GM23338 (cell line): ENCODE measurements around the gene MET. TPM values are rescaled to one million over a fixed set of nuclear protein-coding genes. Genes with fewer than 3 reads are reported as not detected.

Source experiments
- ATAC-seq: fragments of 200-7000 bp; cut with Tn5 transposase; 3 replicates; pipeline ENCODE4 v1.9.1; 2020
- DNase-seq: peaks from one replicate; pipeline ENCODE4 v3.0.0-alpha.2; 2015; ENCODE audit warnings: low spot score
- H2AFZ ChIP-seq: fragments of 200-600 bp; sonication (generic); 2 replicates; pipeline ENCODE4 v1.8.0; 2016; ENCODE audit warnings: antibody characterized with exemption, mild to moderate bottlenecking, moderate library complexity
- H3F3A ChIP-seq: fragments of 200-600 bp; sonication (generic); replicated peaks from 2 replicates; pipeline ENCODE4 v1.8.0; 2017; ENCODE audit warnings: antibody characterized with exemption, mixed run types, low read depth
- H3K27ac ChIP-seq: fragments of 200-600 bp; sonication (generic); 2 replicates; pipeline ENCODE4 v1.6.1; 2016; ENCODE audit warnings: low read depth
- H3K27me3 ChIP-seq: fragments of 200-600 bp; sonication (generic); 2 replicates; pipeline ENCODE4 v1.8.0; 2016; ENCODE audit warnings: mild to moderate bottlenecking, mixed run types, moderate library complexity; ENCODE audit not compliant: insufficient read depth
- H3K36me3 ChIP-seq: fragments of 200-600 bp; sonication (generic); 2 replicates; pipeline ENCODE4 v1.8.0; 2016; ENCODE audit warnings: mild to moderate bottlenecking; ENCODE audit not compliant: insufficient read depth
- H3K4me1 ChIP-seq: fragments of 200-600 bp; sonication (generic); 2 replicates; pipeline ENCODE4 v1.8.0; 2016; ENCODE audit warnings: mild to moderate bottlenecking, moderate library complexity; ENCODE audit not compliant: insufficient read depth
- H3K4me2 ChIP-seq: fragments of 200-600 bp; sonication (generic); 2 replicates; pipeline ENCODE4 v1.7.1; 2017; ENCODE audit warnings: mixed run types
- H3K4me3 ChIP-seq: fragments of 200-600 bp; sonication (generic); 2 replicates; pipeline ENCODE4 v1.6.1; 2016; ENCODE audit warnings: mixed run types
- H3K79me2 ChIP-seq: fragments of 200-600 bp; sonication (generic); replicated peaks from 2 replicates; pipeline ENCODE4 v1.8.0; 2017; ENCODE audit warnings: mild to moderate bottlenecking; ENCODE audit not compliant: insufficient read depth
- H3K9me2 ChIP-seq: fragments of 200-600 bp; sonication (generic); 2 replicates; pipeline ENCODE4 v1.8.0; 2017; ENCODE audit not compliant: insufficient read depth
- H4K20me1 ChIP-seq: fragments of 200-600 bp; sonication (generic); replicated peaks from 2 replicates; pipeline ENCODE4 v1.8.0; 2017; ENCODE audit warnings: mild to moderate bottlenecking; ENCODE audit not compliant: insufficient read depth
- H3K27ac Mint-ChIP-seq: 2 replicates; pipeline ENCODE4 v1.8.0; 2020; ENCODE audit warnings: inconsistent platforms, mild to moderate bottlenecking, moderate library complexity, mixed read lengths
- H3K27me3 Mint-ChIP-seq: 3 replicates; pipeline ENCODE4 v1.8.0; 2022; ENCODE audit warnings: low read depth, mild to moderate bottlenecking, moderate library complexity, mixed read lengths, inconsistent platforms; ENCODE audit not compliant: insufficient read depth, poor library complexity
- H3K36me3 Mint-ChIP-seq: 3 replicates; pipeline ENCODE4 v1.8.0; 2021; ENCODE audit warnings: low read depth, mild to moderate bottlenecking, inconsistent platforms, moderate library complexity, mixed read lengths
- H3K4me1 Mint-ChIP-seq: 3 replicates; pipeline ENCODE4 v1.8.0; 2020; ENCODE audit warnings: mild to moderate bottlenecking, inconsistent platforms, mixed read lengths
- H3K4me3 Mint-ChIP-seq: 3 replicates; pipeline ENCODE4 v1.8.0; 2021; ENCODE audit warnings: moderate library complexity, mild to moderate bottlenecking, inconsistent platforms, mixed read lengths
- H3K9me3 Mint-ChIP-seq: 3 replicates; pipeline ENCODE4 v1.8.0; 2020; ENCODE audit warnings: moderate library complexity, mild to moderate bottlenecking, inconsistent platforms, mixed read lengths
- CREB1 ChIP-seq: fragments of 250-450 bp; sonication (Bioruptor Pico); IDR thresholded peaks from 2 replicates; pipeline ENCODE4 v1.5.0; 2020; ENCODE audit warnings: low read depth, mild to moderate bottlenecking, moderate library complexity
- EZH2 ChIP-seq: fragments of 200-600 bp; sonication (generic); IDR thresholded peaks from one replicate; pipeline ENCODE4 v1.8.0; 2017; ENCODE audit warnings: antibody characterized with exemption, mild to moderate bottlenecking, low read depth; ENCODE audit not compliant: unreplicated experiment
- EZH2phosphoT487 ChIP-seq: fragments of 200-600 bp; sonication (generic); IDR thresholded peaks from one replicate; pipeline ENCODE4 v1.8.1; 2018; ENCODE audit warnings: antibody characterized with exemption; ENCODE audit not compliant: unreplicated experiment
- JUNB ChIP-seq: IDR thresholded peaks from one replicate; pipeline ENCODE4 v1.6.1; 2016; ENCODE audit warnings: antibody characterized with exemption; ENCODE audit not compliant: unreplicated experiment
- NANOG ChIP-seq: IDR thresholded peaks from 2 replicates; pipeline ENCODE4 v1.6.1; 2016; ENCODE audit warnings: antibody characterized with exemption, borderline replicate concordance
- POLR2AphosphoS5 ChIP-seq: IDR thresholded peaks from 2 replicates; pipeline ENCODE4 v1.6.1; 2016; ENCODE audit warnings: antibody characterized with exemption, low read depth
- STAT1 ChIP-seq: IDR thresholded peaks from one replicate; pipeline ENCODE4 v1.6.1; 2016; ENCODE audit warnings: antibody characterized with exemption; ENCODE audit not compliant: unreplicated experiment
- ZNF331 ChIP-seq: fragments of 250-450 bp; sonication (Bioruptor Pico); IDR thresholded peaks from 2 replicates; pipeline ENCODE4 v1.5.0; 2020; ENCODE audit warnings: low read depth, mild to moderate bottlenecking, moderate library complexity
- polyA plus RNA-seq: library from polyadenylated mRNA; unstranded; fragments of >200 nt; fragmentation: Nextera tagmentation; extraction: Ambion mirVana; gene quantifications from 2 replicates; pipeline ENCODE4 v1.2.1, GENCODE V29; 2016
- total RNA-seq: library from RNA; depleted of rRNA; stranded (reverse); fragments of >200 nt; shearing (Covaris generic); gene quantifications from 2 replicates; pipeline ENCODE4 v1.2.3, GENCODE V29; 2014
- TF ChIP-seq, protein P1 (sequence below): IDR thresholded peaks from 2 replicates; pipeline ENCODE4 v1.6.1; 2016; ENCODE audit warnings: antibody characterized with exemption
- TF ChIP-seq, protein P2 (sequence below): IDR thresholded peaks from one replicate; pipeline ENCODE4 v1.6.1; 2018; ENCODE audit warnings: antibody characterized with exemption; ENCODE audit not compliant: unreplicated experiment

Gene MET
- total and polyA plus RNA-seq, 2 experiments from 2014 or later = 4.8 to 23.1 TPM

DNA sequence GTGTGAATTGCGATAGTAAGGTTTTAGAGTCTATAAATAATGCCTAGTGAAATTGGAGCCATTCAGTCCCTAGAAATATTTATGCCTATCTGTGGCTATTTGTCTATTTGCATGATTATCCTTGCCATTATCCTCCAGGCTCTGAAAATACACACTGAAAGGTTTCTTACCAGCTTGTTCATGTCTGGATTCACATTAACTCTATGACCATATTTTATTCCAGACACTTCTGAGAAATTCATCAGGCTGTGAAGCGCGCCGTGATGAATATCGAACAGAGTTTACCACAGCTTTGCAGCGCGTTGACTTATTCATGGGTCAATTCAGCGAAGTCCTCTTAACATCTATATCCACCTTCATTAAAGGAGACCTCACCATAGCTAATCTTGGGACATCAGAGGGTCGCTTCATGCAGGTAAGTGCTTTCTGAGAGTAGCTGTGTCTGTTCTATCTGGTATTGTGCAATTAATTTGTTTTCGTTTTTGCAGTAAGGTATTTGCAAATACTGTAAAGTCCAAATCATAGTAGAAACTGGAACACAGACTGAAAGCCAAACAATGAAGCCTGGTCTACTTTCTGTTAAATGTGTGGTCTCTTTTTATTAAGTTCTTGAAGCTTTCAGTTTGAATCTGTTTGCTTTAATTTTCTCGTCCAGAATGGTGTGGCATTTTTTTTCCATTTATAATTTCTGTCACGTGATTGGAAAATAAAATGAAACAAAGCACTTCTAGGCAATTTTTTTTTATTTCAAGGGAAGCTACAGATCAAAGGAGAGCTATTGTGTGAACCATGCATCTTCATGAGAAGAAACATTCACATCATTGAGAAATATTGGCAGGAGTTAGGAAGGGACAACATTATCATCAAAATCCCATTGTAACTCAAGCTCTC lies 59.7 kb downstream of the MET start (continued):
- TF ChIP-seq, protein P1, sequence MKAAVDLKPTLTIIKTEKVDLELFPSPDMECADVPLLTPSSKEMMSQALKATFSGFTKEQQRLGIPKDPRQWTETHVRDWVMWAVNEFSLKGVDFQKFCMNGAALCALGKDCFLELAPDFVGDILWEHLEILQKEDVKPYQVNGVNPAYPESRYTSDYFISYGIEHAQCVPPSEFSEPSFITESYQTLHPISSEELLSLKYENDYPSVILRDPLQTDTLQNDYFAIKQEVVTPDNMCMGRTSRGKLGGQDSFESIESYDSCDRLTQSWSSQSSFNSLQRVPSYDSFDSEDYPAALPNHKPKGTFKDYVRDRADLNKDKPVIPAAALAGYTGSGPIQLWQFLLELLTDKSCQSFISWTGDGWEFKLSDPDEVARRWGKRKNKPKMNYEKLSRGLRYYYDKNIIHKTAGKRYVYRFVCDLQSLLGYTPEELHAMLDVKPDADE = no peak
- TF ChIP-seq STAT1 (no peak), POLR2AphosphoS5 (no peak), EZH2 (no peak), NANOG (no peak), JUNB (no peak), CREB1 (CRISPR knock-in tag) (no peak)

DNA sequence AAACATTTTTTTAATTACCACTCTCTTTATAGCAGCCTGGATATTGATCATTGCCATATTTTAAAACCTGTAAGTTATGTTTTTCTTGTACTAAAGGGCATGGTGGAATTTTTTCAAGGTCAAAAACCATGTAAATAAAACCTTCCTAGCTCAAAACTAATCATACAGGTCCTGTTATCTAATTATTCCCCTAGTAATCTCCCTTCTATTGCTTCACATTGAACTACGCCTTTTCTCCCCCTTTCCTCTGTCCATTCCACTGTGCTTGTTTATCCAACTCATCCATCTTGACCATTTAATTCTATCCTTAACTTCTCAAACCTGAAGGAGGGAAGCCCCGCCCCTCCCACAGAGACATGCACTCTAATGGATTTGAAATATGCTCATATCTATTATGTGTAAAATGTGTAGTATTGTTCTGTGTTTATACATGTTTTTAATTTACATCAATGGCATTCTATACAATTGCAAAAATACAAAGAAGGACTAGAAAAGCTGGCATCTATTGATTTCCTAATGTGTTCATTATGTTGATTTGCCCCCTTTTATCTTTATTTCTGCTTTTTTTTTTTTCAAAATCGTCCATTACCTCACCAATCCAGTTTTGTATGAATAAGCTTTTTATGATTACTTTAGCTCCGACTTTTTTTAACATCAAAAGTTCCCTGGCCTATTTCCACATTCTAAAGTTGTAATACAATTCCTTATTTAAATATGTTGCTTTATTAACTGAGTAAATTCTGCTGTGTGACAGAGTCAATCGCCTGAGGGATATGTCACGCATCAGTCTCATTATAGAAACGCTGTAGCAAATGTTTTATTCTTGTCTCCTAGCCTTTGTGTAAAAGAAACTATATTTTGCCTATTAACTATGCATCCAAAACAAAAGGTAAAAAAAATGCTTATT lies 61.0 kb downstream of the MET start:
- Mint-ChIP-seq H3K27ac (no peak overlapping the region), H3K4me1 (peaks cover 43% of the 10 kb centered on the region), H3K4me3 (no peak overlapping the region), H3K9me3 (no peaks in the 10 kb centered on the region), H3K27me3 (no peaks in the 10 kb centered on the region), H3K36me3 (no peaks in the 10 kb centered on the region)
- H3K9me2 ChIP-seq = no peaks in the 10 kb centered on the region; the same call in 1 of the 2 replicates
- no peak overlapping the region for H3K4me3 ChIP-seq
- H3K4me1 ChIP-seq = peaks cover 57% of the 10 kb centered on the region
- no peak overlapping the region for H3K27ac ChIP-seq
- no peaks in the 10 kb centered on the region for H3K79me2 ChIP-seq
- no peak overlapping the region for H3K4me2 ChIP-seq
- DNase-seq = no peak
- no peak overlapping the region for H2AFZ ChIP-seq
- no peaks in the 10 kb centered on the region for H3K27me3 ChIP-seq
- H3F3A ChIP-seq = no peaks in the 10 kb centered on the region
- H3K36me3 ChIP-seq = no peaks in the 10 kb centered on the region
- no peaks in the 10 kb centered on the region for H4K20me1 ChIP-seq
- no peak for ATAC-seq
- TF ChIP-seq STAT1 (no peak), POLR2AphosphoS5 (no peak), CREB1 (CRISPR knock-in tag) (no peak), ZNF331 (CRISPR knock-in tag) (no peak), EZH2phosphoT487 (no peak), JUNB (no peak)
- TF ChIP-seq, protein P1 = no peak
- TF ChIP-seq, protein P2, sequence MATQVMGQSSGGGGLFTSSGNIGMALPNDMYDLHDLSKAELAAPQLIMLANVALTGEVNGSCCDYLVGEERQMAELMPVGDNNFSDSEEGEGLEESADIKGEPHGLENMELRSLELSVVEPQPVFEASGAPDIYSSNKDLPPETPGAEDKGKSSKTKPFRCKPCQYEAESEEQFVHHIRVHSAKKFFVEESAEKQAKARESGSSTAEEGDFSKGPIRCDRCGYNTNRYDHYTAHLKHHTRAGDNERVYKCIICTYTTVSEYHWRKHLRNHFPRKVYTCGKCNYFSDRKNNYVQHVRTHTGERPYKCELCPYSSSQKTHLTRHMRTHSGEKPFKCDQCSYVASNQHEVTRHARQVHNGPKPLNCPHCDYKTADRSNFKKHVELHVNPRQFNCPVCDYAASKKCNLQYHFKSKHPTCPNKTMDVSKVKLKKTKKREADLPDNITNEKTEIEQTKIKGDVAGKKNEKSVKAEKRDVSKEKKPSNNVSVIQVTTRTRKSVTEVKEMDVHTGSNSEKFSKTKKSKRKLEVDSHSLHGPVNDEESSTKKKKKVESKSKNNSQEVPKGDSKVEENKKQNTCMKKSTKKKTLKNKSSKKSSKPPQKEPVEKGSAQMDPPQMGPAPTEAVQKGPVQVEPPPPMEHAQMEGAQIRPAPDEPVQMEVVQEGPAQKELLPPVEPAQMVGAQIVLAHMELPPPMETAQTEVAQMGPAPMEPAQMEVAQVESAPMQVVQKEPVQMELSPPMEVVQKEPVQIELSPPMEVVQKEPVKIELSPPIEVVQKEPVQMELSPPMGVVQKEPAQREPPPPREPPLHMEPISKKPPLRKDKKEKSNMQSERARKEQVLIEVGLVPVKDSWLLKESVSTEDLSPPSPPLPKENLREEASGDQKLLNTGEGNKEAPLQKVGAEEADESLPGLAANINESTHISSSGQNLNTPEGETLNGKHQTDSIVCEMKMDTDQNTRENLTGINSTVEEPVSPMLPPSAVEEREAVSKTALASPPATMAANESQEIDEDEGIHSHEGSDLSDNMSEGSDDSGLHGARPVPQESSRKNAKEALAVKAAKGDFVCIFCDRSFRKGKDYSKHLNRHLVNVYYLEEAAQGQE = no peak
